ENCODE measurements around the gene TMEM179.

TMEM179 gene

GRCh38 chr14:104554088-104554607 lies 50.4 kb downstream of the TMEM179 start:
- DNase-seq = peak; percentile 5

DNA sequence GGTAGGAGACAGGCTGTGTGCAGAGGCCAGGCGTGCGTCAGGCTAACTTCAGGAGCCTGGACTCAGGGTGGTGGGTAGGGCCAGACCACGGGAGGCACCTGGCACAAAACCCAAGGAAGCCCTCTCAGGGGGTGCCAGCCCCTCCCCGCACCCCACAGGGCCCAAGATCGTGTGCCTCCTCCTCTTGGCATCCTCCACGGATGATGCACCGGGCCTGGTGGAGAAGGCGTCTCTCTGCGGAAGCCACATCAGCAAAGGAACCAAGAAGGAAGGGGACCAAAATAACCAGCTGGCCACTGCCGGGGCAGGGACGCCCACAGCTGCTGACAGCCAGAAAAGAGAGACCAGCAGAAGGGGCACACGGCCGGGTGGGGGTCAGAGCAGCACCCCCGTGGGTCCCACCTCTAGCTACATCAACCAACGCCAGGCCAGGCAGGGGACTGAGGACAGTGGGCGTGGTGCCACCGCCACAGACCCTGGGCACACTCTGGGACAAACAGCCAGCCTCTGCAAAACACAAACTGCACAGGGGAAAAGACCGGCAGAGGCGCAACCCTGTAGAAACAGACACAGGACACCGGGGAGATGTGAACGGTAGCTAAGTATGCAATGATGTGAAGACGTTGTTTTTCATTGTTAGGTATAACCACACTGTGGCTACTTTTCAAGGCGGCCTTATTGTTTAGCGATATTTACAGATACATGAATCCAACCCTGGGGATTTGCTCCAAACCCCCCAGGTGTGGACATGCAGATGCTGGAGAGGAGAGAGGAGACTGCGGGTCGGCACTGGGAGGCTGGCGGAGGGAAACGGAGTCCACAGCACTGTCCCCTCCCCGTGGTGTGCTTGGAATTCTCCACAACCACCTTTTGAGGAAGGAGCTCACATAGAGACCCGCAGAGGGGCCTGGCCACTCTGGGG lies 51.1 kb downstream of the TMEM179 start:
- peak; percentile 11 for DNase-seq

GRCh38 chr14:104552738-104553125 lies 51.8 kb downstream of the TMEM179 start:
- DNase-seq = no peak

GRCh38 chr14:104551851-104552737 lies 52.5 kb downstream of the TMEM179 start:
- DNase-seq = peak; percentile 15

DNA sequence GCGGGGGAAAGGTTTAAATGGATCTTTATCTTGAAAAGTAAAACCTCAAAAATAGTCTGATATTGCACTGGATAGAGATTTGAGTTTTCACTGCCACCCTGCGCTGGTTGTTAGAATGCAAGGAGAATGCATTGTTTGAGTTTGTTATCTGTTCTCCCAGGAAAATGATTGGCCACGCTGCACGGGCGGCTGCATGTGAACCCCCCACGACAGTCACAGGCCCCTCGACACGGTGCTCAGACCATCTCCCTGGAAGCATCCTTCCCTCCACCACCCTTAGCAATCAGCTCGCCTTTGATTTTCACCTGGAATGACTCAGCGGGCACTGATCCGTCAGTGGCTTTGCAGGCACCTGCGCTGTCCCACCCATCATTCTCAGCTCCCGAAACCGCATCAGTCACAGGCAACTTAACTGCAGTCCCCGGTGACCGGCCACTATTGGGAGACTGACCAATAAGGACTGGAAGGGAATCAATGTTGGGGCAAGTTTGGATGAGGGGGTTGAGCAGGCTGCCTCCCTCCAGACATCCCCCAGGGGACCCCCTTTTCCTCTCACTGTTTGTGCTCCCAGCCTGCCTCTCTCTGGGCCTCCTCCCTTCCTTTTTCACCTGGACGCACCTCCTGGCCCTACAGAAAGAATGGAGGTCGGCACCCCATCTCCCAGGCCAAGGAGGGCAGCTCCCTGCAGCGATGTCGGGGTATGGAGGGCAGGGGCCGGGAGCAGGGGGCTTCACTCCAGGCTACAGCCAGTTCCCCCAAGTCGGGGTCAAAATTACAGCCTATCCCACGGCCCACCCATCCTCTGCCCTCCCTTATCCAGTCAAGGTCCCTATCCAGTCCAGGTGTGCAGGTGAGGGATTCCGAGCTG lies 53.5 kb downstream of the TMEM179 start:
- peak; percentile 12 for DNase-seq

DNA sequence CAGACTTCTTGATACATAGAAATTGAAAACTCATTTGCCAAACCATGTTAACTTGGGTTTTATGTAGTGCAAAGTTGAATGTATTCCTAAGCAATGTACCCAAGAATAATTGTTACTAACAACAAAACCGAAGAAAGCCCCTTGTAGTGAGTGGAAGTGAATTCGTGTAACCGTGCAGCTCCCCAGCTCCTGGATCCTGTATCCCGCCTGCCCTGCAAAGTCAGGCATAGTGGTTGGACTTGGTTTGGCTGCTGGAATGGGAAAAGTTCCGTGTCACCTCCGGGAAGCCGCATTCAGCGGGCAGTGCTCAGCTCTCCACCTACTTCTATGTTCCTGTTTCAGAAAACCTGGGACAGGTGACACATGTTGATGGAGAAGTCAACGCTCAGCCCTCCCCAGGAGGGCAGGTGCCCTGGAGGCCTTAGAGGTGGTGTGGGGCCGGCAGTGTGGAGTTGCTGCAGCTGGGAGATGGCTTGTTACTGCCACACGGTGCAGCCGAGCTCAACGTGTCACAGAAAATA lies 54.2 kb downstream of the TMEM179 start:
- no peak for DNase-seq

- DNase-seq = no peak
Observed at GRCh38 chr14:104549536-104550339, 54.8 kb downstream of the TMEM179 start.

DNA sequence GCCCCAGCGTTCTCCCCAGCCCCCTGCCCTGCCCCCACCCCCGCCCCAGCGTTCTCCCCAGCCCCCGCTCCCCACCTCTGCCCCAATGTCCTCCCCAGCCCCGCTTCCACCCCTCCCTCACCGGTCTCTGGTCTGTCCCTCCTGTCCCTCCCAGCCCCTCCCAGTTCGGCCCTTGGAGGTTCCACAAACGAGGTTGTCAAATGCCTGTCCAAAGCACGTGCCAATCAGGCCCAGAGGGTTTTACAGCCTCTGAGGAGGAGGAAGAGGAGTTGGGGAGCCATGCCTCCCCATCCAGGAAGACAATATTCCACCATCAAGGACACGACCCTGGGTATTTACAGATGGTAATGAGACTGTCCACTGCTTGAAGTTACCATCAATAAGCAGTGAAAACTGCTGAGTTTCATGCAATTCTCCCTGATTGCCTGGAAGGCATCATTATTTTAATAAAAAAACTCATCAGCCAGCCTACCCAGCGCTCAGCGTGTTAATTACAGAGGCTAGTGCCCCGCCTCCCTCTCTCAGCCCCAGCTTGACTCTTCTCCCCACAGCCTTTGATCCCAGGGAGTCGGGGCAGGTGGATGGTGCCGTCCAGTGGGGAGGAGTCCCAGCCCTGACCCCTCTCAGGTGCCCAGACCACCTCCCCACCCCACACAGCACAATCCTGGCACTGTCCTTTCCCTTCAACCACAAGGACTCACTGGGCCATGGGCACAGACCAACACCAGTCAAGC lies 55.6 kb downstream of the TMEM179 start:
- no peak for DNase-seq

GRCh38 chr14:104547998-104548700 lies 56.4 kb downstream of the TMEM179 start:
- DNase-seq = no peak

DNA sequence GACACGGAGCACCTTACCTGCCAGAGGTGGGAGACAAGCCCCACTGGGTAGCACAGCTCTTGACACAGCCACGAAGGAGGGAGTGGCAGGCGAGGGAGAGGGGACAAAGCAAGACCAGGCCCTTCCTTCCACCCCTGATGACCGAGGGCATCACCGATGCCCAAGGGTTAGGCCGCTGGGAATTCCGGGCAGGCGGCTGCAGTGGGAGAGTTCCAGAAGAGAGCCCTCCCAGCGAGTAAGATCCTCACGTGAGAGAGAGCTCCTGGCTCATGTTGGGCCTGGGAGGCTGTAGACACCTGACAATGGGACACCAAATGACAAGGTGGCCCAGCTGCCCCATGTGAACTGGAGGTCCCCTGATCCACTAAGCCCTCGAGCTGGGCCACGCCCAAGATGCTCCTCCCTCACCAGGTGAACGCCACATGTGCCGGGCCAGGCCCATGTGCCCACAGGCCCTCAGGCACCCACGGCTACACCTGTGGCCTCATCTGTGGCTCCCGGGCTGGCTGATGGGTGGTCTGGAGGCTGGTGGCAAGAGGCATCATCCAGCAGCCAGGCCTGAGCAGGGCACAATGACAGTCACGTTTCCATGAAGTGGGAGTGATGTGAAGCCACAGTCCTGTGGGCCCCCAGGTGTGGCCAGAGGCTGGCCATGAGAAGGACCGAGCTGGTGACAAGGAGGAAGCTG lies 57.1 kb downstream of the TMEM179 start:
- DNase-seq = peak; percentile 5

DNA sequence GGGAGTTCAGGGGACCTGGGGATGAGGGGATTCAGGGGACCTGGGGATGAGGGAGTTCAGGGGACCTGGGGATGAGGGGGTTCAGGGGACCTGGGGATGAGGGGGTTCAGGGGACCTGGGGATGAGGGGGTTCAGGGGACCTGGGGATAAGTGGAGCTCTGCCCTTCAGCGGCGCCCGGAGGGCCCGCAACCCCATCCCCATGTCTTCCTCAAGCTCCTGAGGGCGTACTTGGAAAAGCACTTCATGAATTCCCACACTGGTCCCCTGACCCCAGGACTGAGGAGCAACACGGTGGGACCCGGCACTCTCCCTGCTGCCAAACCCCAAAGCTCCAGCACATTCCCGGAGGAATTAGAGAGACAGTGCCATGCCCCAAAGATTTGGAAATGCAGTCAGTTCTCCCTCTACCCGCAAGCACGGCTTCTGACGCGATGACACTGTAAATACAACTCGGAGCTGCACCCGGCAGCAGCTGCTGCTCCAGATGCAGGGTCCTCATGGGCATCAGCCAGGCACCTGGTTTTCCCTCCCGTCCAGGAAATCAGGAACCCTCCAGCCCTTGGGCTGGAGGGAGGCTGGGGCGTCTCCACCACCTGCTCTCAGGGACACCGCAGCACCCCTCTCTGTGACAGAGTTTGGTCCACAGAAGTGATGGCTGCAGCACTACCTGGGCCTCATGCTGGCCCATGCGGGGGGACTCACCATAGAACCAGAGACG lies 57.8 kb downstream of the TMEM179 start:
- DNase-seq = peak; percentile 11

- DNase-seq = peak; percentile 13
Observed at GRCh38 chr14:104545942-104546501, 58.5 kb downstream of the TMEM179 start.

DNA sequence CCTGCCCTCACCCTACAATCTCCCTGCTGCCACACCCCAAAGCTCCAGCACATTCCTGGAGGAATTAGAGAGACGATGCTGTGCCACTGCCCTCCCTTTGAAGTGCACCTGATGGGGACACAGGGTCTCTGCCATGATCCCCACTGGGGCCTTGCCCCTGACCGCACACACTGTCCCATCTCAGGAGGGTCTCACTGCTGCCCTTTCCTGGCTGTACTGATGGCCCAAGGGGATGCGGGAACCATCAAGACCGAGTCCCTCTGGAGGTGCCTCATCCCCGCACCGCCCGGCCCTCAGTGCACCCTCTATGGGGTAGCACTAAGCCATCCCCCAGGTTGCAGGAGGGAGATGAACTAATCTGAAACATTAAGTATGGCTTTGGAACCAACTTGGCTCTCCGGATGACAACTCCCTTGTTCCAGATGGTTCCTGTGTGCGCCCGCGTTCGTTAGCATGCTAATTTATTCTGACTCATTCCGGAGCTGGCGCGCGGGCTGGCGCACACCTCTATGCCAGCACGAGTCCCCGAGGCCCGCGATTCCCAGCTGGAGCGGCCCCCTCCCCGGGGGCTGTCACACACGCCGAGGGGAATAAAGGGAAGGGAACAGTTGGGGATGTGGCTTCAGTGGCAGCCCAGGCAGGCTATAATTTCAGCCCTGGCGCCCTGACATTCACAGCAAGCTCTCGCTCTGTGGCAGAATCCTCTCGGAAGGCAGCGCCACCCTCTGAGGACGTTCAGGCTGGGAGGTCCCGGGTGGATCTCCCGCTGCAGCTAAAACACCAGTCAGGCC lies 59.2 kb downstream of the TMEM179 start:
- DNase-seq = no peak

DNA sequence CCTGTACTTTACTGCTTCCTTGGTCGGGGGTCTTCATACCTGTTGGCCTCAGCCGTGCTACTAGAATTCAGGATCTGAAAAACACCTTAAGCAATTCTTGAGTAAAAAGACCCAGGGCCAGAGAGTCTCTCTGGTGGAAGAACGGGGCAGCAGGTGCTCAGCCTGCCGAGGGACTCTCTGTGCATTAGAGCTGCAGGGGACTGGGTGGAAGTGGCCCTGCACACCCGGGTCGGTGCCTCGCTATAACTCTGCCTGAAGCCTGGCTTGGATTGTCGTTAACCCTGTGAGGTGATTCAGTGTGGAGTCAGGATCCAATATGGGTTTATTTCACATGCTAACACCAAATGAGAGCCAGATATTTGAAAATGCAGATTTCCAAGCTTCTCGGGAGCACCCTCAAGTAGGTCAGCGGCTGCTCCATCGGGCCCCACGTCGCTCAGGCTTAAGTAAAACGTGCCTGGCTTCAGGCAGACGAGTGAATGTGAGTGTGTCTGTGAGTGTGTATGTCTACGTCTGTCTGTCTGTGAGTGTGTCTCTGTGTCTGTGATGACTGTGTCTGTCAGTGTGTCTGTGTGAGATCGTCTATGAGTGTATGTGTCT lies 60.1 kb downstream of the TMEM179 start:
- DNase-seq = no peak

DNA sequence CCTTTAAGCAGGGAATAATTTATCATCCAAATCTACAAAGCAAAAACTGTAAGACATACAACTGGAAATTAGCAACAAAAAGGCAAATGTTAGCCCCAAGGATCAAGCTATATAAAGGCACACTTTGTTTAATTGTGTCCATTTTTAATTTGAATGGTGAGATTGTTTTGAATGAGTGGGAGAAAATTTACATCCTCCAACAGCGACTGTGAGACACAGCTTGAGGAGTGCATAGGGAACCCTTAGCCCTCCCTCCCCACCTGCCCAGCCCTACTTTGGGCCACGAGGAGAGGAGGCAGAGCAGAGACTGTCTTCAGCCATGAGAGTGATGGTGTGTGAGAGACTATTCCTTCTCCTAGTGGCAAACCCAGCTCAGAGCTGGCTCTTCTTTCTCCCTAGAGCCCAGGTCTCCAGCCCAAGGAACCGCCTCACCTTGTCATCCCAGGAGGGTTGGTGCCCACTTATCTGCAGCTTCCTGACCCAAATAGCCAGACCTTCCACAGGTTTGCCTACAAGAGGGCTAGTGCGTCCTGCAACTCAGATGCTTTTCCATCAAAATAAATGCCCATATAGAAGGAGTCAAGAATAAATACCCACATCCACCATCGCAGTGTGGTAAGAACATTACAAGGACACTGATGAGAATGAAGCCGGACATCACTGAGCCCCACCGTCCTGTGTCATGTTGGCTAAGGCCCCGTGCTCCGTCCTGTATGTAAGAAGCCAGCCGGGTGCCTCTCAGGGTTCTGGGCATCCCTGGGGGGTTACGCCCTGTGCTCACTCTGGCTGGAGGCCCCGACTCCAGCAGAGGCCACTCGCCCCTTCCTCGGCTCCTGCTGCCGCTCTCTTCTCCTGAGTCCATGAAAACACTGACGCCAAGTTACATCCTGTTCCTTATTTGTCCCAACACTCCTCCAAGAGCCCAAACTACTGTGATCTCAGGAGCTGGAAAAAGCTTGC lies 61.4 kb downstream of the TMEM179 start:
- no peak for DNase-seq
